Measurements from ENCODE around the gene ENPP5.

ENPP5 gene, protein sequence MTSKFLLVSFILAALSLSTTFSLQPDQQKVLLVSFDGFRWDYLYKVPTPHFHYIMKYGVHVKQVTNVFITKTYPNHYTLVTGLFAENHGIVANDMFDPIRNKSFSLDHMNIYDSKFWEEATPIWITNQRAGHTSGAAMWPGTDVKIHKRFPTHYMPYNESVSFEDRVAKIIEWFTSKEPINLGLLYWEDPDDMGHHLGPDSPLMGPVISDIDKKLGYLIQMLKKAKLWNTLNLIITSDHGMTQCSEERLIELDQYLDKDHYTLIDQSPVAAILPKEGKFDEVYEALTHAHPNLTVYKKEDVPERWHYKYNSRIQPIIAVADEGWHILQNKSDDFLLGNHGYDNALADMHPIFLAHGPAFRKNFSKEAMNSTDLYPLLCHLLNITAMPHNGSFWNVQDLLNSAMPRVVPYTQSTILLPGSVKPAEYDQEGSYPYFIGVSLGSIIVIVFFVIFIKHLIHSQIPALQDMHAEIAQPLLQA

GRCh38 chr6:46170357-46171289 lies at the start of gene ENPP5:
Gene ENPP5, minus strand, starts transcription at chr6:46170980. Its CDS starts 2,718 bp downstream, at chr6:46168262.
- no peak for FAIRE-seq

- no peak for FAIRE-seq
Measured at GRCh38 chr6:46219661-46220060, 48.9 kb upstream of the ENPP5 start.

GRCh38 chr6:46218457-46218856 lies 47.7 kb upstream of the ENPP5 start:
- FAIRE-seq: no peak

DNA sequence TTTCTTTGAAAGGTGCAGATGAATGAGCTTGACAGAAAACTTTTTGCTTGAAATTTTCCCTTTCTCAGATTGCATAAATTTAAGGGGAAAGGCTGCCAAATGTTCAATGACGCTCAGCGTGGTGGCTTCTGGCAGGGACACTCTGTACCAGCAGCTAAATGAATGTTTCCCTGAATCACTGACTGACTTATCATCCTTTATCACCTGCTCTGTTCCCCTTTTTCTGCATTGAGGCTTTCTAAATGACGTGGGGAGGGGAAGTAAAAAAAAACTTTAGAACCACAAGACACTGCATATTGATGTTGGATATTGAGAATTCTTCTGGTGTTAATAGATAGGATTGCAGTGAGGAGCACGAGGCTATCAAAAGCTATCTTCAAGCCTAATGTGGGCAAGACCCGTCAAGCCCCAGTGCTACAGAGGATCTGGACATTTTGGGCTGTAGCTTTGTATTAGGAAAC lies 46.9 kb upstream of the ENPP5 start:
- no peak for FAIRE-seq

GRCh38 chr6:46216879-46217278 lies 46.1 kb upstream of the ENPP5 start:
- no peak for FAIRE-seq

DNA sequence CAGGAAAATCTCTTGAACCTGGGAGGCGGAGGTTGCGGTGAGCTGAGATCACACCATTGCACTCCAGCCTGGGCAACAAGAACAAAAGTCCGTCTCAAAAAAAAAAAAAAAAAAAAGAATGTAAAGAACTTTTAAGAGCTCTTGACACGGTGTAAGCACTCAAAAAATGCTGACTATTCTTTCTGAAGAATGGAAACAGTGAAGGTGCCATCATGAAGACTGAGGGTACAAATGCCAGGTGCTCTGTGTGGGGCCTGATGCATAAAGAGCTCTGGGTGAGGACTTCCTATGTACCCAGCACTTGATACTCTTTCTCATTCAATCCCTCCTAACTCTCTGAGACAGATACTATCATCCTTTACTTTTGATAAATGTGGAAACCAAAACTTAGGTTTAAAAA lies 45.0 kb upstream of the ENPP5 start:
- no peak for FAIRE-seq

- FAIRE-seq: no peak
Measured at GRCh38 chr6:46215213-46215612, 44.4 kb upstream of the ENPP5 start.

GRCh38 chr6:46211917-46212316 lies 41.1 kb upstream of the ENPP5 start:
- no peak for FAIRE-seq

DNA sequence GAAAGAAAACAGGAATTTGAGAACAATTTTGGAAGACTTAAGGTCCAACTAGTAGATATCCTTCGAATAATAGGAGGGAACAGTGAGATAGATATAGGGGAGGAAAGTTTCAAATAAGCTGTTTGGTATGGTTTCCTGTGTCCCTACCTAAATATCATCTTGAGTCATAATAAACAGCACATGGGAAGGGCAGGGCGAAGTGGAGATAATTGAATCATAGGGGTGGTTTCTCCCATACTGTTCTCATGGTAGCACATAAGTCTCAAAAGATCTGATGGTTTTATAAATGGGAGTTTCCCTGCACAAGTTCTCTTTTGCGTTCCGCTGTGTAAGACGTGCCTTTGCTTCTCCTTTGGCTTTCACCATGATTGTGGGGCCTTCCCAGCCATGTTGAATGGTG lies 39.5 kb upstream of the ENPP5 start:
- FAIRE-seq: no peak

- FAIRE-seq: no peak
Measured at GRCh38 chr6:46208303-46208702, 37.5 kb upstream of the ENPP5 start.

DNA sequence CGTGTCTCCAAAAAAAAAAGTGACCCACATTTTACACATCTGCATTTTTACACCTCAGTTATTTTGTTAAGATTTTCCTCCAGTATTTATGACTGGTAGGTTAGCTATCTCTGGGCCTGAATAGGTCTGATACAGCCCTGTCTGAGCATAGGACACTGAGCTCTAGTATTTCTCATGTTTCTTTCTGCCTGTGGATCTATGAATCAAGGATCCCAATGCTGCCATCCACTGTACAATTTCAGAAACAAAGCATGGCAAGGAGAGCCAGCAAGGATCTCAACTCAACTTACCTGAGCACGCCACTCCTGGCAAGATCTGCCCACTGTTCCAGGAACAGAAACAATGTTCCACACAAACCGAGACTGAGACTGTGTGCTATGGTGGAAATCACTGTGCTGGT lies 36.4 kb upstream of the ENPP5 start:
- no peak for FAIRE-seq

- no peak for FAIRE-seq
Measured at GRCh38 chr6:46204880-46205650, 34.3 kb upstream of the ENPP5 start.

- no peak for FAIRE-seq
Measured at GRCh38 chr6:46203391-46204177, 32.8 kb upstream of the ENPP5 start.

DNA sequence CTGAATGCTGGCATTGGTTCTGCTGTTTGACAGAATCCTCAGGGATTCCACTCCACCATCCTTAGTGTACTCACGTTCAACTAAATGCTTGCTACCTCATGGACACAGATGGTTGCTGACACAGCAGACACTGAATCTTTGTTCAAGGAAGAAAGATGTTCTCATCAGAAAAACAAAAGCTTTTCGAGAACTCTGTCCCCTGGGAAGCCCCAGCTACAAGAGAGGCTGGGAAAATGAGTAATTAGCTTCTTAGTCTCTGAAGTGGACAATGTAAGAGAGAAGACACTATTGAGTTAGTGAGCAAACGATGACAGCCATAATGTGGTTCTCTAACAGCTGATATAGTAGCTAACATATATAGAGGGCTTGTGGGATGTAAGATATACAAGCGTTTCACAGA lies 30.9 kb upstream of the ENPP5 start:
- FAIRE-seq: no peak

- FAIRE-seq: no peak
Measured at GRCh38 chr6:46199387-46199786, 28.6 kb upstream of the ENPP5 start.

DNA sequence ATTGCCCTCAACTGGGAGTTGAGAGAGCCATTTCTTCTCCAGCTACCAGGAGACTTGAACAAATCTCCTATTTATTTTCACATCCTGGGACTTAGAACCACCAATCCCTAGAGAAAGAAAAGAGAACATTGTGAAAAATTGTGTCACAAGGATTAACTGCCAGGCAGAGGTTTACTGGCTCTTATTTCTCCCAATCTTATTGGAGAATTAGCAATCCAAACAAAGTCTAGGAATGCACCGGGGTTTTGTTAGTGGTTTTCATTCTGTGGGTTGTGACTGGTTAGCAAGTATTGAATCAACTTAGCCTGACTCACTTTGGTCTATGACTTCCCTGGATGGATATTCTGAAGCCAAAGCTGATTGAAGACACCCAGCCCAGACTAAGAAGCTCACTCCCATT lies 21.2 kb upstream of the ENPP5 start:
- no peak for FAIRE-seq

DNA sequence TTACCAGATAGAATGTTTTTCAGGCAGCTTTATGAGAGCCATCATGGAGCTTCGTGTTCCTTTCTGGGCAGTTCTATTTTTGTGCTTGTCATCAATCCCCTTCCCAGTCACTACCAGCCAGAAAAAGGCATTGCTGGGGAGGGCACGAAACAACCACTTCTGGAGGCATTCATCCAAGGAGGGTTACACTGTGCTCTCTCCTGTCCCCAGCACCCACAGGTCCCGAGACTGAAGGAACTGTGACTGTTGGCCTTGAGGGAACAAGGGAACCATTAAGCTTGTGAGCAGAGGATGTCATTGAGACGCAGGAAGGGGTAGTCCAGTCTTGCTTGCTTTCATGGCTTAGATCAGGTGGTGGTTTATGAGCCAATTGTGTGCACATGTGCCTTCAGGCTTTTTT lies 20.1 kb upstream of the ENPP5 start:
- FAIRE-seq: no peak

DNA sequence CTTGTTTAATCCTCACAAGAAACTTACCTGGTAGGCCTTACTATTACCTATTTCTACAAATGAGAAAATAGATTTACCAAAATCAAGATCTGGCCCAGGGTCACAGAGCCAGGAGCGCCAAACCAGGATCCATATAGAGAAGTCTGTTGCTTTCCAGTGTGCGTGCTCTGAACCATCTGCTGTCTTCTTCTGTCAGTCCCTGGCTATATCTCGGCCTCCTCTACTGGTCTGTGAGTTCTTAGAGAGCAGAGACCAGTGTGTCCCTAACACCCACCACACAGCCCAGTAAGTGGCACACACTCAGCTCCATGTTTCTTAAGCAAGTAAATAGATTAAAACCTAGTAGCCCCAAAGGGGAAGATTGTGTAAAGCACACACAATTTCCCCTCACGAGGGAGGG lies 18.9 kb upstream of the ENPP5 start:
- FAIRE-seq: no peak

DNA sequence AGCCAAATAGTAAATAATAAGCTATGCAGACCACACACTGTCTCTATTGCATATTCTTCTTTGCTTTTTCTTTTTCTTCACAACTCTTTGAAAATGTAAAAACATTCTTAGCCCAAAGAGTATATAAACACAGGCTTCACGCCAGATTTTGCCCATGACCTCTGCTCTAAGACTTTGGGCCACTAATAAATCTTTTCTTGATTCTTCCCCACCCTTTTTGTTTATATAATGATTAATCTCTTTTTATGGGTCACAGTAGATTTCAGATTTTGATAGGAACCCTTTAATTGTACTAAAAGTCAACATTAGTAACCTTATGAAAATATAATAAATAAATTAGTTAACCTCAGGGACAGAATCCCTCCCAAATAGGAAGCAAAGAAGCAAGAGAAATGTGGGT lies 15.8 kb upstream of the ENPP5 start:
- no peak for FAIRE-seq

GRCh38 chr6:46184114-46184513 lies 13.3 kb upstream of the ENPP5 start:
- FAIRE-seq: no peak

DNA sequence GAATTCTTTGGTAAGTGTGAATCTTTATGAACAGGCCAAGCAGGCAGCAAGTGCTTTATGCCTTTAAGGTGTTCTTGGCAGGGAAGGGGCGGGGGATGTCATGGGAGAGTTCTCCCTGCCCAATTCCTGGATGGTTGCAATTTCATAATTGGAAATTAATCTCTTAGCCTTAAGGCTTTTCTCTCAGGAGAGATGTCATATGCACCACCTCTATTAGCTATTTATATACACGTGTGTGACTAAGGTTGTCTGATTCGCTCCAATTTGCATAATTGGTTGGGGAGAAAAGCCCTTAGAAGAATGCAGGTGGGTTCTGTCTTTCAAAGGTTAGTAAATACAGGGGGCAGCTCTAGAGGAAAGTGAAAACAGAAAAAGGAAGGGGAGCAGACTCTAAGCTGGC lies 5.2 kb upstream of the ENPP5 start:
- FAIRE-seq: no peak

DNA sequence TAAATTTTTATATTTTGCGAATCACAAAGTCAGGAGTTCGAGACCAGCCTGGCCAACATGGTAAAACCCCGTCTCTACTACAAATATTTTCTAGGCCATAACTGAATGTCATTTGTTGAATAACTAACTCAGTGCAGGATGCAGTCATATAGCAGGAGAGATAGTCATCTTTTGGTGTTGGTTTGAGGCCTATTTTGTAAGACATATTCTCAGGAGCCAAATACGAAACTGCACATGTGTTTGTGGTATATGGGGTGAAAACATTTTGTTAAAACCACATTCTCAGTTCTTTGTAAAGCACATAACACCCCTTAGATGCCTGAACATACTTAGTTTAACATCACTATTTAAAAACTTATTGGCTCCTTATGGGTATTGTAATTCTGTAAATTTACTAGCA lies 4.7 kb upstream of the ENPP5 start:
- FAIRE-seq: no peak
